ENCODE measurements around the gene PLEKHM1. TPM values are rescaled to one million over a fixed set of nuclear protein-coding genes. Genes with fewer than 3 reads are reported as not detected.
"Not testable (repeated sequence)": the region's sequence is repeated elsewhere in the genome, so short reads cannot be mapped to it uniquely, and the experiment has no call there.

The PLEKHM1 gene
- total RNA-seq: 100 to 1,000 TPM; 108 to 118 TPM
- 19.6 TPM for polyA plus RNA-seq (2013, experiment 1 of 2)
- 25.5 TPM for polyA plus RNA-seq (2013, experiment 2 of 2)
- 13.8 to 105 (median 47.3) reads per million in 172 experiments for total RNA-seq

DNA sequence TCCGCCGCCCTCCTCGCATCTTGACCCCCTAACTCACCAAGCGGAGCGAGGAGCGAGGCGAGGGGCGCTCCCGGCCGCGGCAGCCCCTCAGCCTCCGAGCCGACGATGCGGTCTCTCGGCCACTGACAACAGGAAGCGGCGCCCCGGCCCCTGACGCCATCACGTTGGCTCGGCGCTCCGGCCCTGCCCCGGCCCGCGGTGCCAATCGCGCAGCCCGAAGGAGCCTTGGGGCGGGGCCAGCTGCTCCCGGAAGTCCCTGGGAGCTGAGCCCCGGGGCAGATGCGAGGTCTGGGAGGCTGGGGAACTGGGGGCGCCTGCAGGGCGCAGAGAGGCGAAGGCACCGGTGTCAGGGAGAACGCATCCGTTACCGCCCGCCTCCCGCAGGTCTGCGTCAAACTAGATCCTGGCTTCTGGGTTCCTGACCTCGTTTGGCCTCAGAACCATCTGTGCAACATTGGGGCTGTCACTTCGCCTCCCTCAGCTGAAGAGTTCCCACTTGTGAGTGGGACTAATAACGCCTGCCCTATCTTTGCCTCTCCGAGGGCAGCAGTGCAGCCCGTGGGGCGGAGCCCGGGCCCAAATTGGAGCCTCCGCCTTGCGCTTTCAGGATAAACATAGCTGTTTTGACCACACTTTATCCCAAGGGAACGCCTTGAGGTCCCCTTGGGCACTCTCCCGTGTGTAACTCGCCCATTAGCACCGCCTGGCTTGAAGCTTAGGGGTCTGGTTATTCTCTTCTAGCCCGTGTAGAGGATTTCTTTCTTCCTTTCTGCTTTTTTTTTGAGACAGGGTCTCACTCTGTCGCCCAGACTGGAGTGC lies at the start of gene PLEKHM1:
PLEKHM1 (minus strand) TSS at position 107 of the 819 bp plus-strand sequence. CDS start 8,237 bp downstream, outside the sequence.
- H3K36me3 ChIP-seq (ENCODE audit: insufficient read depth, low read length); H3K27me3 ChIP-seq (ENCODE audit: control insufficient read depth in 1 of 2, insufficient read depth in 2 of 2, low read length in 2 of 2); H3K36me3 Mint-ChIP-seq (ENCODE audit: low read depth); intact Hi-C loops (cut with DNase I, micrococcal nuclease); H3K27me3 Mint-ChIP-seq; H3K9me3 ChIP-seq (ENCODE audit: control insufficient read depth in 1 of 2, insufficient read depth in 1 of 2, low read length in 2 of 2); H3K9me3 Mint-ChIP-seq: not testable (repeated sequence)
- Mint-ChIP-seq H3K4me1 (ENCODE audit: low read depth) (peaks cover 15% of the 10 kb centered on the region), H3K4me3 (peak within 1 kb of the TSS; percentile 91), H3K27ac (peak within 1 kb of the TSS; percentile 93)
- Histone ChIP-seq H3K27ac (ENCODE audit: low read depth in 1 of 2, low read length in 2 of 2) (peak within 1 kb of the TSS; percentile 55 to 56), H3K4me3 (ENCODE audit: low read length) (peak within 1 kb of the TSS; percentile 57), H3K4me1 (ENCODE audit: insufficient read depth, low read length) (peaks cover 18% of the 10 kb centered on the region)
- ChIA-PET CTCF (interaction anchor here (0.6 kb wide), 1 partner anchor 103 kb away, joined by 3 read pairs; no protein-coding TSS in a partner anchor), POLR2A (interaction anchor here (0.7 kb wide), 1 partner anchor 96 kb away, joined by 3 read pairs; no protein-coding TSS in a partner anchor)
- DNase-seq (peak; percentile 63 to 89 (median 80)), ATAC-seq (ENCODE audit: poor library complexity) (peak; percentile 95)

DNA sequence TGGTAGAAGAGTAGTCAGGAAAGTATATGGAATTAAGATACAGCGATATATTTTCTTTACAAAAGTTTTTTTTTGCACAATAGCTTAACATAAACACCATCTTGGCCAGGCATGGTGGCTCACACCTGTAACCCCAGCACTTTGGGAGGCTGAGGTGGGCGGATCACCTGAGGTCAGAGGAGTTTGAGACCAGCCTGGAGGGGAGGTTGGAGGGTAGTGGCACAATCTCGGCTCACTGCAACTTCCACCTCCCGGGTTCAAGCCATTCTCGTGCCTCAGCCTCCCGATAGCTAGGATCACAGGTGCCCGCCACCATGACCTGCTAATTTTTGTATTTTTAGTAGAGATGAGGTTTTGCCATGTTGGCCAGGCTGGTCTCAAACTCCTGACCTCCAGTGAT lies 47.6 kb upstream of the PLEKHM1 start:
- H3K4me1 ChIP-seq (ENCODE audit: insufficient read depth, low read length); H3K36me3 Mint-ChIP-seq (ENCODE audit: low read depth); H3K9me3 ChIP-seq (ENCODE audit: control insufficient read depth in 1 of 2, insufficient read depth in 1 of 2, low read length in 2 of 2); H3K4me3 ChIP-seq (ENCODE audit: low read length); ATAC-seq (ENCODE audit: poor library complexity); H3K27ac ChIP-seq (ENCODE audit: low read depth in 1 of 2, low read length in 2 of 2); H3K4me3 Mint-ChIP-seq; POLR2A ChIA-PET; H3K36me3 ChIP-seq (ENCODE audit: insufficient read depth, low read length); H3K27ac Mint-ChIP-seq; H3K9me3 Mint-ChIP-seq; CTCF ChIA-PET; DNase-seq; H3K4me1 Mint-ChIP-seq (ENCODE audit: low read depth); intact Hi-C loops (cut with DNase I, micrococcal nuclease); H3K27me3 Mint-ChIP-seq; H3K27me3 ChIP-seq (ENCODE audit: control insufficient read depth in 1 of 2, insufficient read depth in 2 of 2, low read length in 2 of 2): not testable (repeated sequence)

DNA sequence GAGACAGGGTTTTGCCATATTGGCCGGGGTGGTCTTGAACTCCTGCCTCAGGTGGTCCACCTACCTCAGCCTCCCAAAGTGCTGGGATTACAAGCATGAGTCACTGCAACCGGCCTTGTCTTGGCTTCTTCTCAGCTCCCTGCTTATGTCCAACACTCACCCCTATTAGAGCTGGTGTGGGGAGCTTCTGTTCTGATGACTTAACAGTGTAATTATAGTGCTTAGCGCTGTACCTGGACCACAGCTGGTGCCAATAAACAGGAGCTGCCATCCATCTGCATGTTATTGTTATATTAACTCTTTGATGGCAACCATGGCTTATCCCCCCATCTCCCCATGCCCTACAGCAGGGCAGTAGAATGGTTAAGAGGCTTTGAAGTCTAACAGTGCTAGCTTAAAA lies 15.6 kb upstream of the PLEKHM1 start:
- H3K27ac ChIP-seq (ENCODE audit: low read depth in 1 of 2, low read length in 2 of 2); H3K9me3 Mint-ChIP-seq; ATAC-seq (ENCODE audit: poor library complexity); H3K27me3 ChIP-seq (ENCODE audit: control insufficient read depth in 1 of 2, insufficient read depth in 2 of 2, low read length in 2 of 2); POLR2A ChIA-PET; intact Hi-C loops (cut with DNase I, micrococcal nuclease); H3K4me3 ChIP-seq (ENCODE audit: low read length); H3K9me3 ChIP-seq (ENCODE audit: control insufficient read depth in 1 of 2, insufficient read depth in 1 of 2, low read length in 2 of 2); CTCF ChIA-PET; DNase-seq; H3K4me1 Mint-ChIP-seq (ENCODE audit: low read depth); H3K27ac Mint-ChIP-seq; H3K4me3 Mint-ChIP-seq; H3K4me1 ChIP-seq (ENCODE audit: insufficient read depth, low read length); H3K27me3 Mint-ChIP-seq; H3K36me3 ChIP-seq (ENCODE audit: insufficient read depth, low read length): not testable (repeated sequence)
- peaks cover 20% of the 10 kb centered on the region for H3K36me3 Mint-ChIP-seq (ENCODE audit: low read depth)

DNA sequence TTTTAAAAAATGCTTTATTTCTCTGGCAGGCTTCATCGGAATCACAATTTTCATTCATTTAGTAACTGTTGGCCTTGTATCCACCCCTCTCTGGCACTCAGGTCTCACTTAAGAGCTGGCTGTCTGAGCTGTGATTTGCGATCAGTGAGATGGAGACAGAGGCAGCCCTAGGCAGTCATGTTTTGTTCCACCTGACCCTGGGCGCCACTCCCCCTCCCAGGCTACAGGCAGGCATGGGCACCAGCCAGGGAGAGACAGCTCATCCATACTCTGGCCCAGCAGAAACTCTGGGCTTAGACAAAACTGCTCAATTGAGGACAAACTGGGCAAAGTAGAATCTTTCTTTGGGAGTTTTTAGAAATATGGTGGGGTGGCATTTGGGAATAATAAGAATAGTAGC lies 14.7 kb upstream of the PLEKHM1 start:
- intact Hi-C loops (cut with DNase I, micrococcal nuclease): not testable (repeated sequence)
- H3K36me3 Mint-ChIP-seq (ENCODE audit: low read depth): peaks cover 20% of the 10 kb centered on the region

DNA sequence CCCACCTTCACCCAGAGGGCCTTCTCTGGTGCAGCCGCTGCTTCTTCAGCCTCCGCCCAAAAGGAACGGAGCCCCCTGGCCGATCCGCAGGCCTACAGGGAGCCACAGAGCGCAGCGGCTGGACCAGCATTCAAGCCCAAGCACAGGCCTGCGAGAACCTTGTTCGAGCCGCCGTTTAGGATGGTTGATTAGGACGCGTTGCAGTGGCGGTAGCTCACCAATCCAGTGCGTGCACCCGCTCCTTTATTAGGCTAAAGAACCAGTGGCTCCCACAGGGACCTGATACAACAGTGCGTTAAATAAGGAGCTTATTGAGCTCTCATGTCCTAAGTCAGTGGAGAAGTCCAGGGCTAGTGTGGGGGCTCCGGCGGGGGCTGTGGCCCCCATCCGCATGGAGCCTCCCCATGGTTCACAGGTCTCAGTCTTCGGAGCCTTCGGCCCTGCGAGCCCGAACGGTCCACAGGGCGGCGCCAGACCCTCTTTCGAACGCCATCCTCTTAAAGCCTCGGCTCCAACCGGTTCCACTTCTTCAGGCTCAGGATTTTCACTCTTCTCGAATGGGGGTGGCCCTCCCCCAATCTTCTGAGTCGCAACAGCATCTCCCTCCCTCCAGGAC lies 10.7 kb upstream of the PLEKHM1 start:
- H3K27me3 Mint-ChIP-seq; H3K27me3 ChIP-seq (ENCODE audit: control insufficient read depth in 1 of 2, insufficient read depth in 2 of 2, low read length in 2 of 2); DNase-seq; H3K4me1 Mint-ChIP-seq (ENCODE audit: low read depth); H3K4me3 ChIP-seq (ENCODE audit: low read length); H3K27ac Mint-ChIP-seq; CTCF ChIA-PET; H3K9me3 ChIP-seq (ENCODE audit: control insufficient read depth in 1 of 2, insufficient read depth in 1 of 2, low read length in 2 of 2); H3K27ac ChIP-seq (ENCODE audit: low read depth in 1 of 2, low read length in 2 of 2); H3K36me3 Mint-ChIP-seq (ENCODE audit: low read depth); H3K9me3 Mint-ChIP-seq; ATAC-seq (ENCODE audit: poor library complexity); H3K36me3 ChIP-seq (ENCODE audit: insufficient read depth, low read length); POLR2A ChIA-PET; H3K4me3 Mint-ChIP-seq; H3K4me1 ChIP-seq (ENCODE audit: insufficient read depth, low read length): not testable (repeated sequence)
- intact Hi-C loops (cut with DNase I, micrococcal nuclease): loop anchor here in 1 of 2 experiments (5.0 kb wide), 1 partner anchor 86 kb away; no protein-coding TSS in a partner anchor

More for the DNA sequence above, 14.7 kb upstream of the PLEKHM1 start:
- H3K9me3 Mint-ChIP-seq; H3K27me3 Mint-ChIP-seq; H3K4me3 ChIP-seq (ENCODE audit: low read length); H3K4me1 Mint-ChIP-seq (ENCODE audit: low read depth); CTCF ChIA-PET; H3K4me3 Mint-ChIP-seq; H3K27ac Mint-ChIP-seq; DNase-seq; H3K9me3 ChIP-seq (ENCODE audit: control insufficient read depth in 1 of 2, insufficient read depth in 1 of 2, low read length in 2 of 2); POLR2A ChIA-PET; ATAC-seq (ENCODE audit: poor library complexity); H3K36me3 ChIP-seq (ENCODE audit: insufficient read depth, low read length); H3K27me3 ChIP-seq (ENCODE audit: control insufficient read depth in 1 of 2, insufficient read depth in 2 of 2, low read length in 2 of 2); H3K4me1 ChIP-seq (ENCODE audit: insufficient read depth, low read length); H3K27ac ChIP-seq (ENCODE audit: low read depth in 1 of 2, low read length in 2 of 2): not testable (repeated sequence)

DNA sequence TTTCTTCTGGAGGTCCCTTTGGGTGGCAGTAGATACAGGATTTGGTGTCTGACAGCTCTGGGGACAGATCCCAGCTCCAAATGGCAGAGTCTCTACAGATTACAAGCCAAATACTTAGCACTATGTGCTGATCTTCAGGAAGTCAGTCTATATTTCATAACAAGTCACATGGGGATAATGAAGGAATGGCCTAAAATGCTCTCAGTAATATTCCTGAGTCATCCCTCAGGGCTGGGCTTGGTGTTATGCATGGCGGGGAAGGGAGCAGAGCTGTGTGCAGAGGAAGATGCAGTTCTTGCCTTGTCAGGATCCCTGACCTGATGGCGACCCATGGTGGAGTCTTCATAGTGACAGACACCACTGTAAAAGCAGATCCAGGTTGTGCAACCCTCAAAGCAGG lies 10.0 kb upstream of the PLEKHM1 start:
- POLR2A ChIA-PET; H3K27me3 Mint-ChIP-seq; H3K27ac Mint-ChIP-seq; H3K4me3 ChIP-seq (ENCODE audit: low read length); CTCF ChIA-PET; H3K4me1 ChIP-seq (ENCODE audit: insufficient read depth, low read length); H3K9me3 ChIP-seq (ENCODE audit: control insufficient read depth in 1 of 2, insufficient read depth in 1 of 2, low read length in 2 of 2); H3K4me3 Mint-ChIP-seq; H3K27ac ChIP-seq (ENCODE audit: low read depth in 1 of 2, low read length in 2 of 2); H3K36me3 ChIP-seq (ENCODE audit: insufficient read depth, low read length); H3K27me3 ChIP-seq (ENCODE audit: control insufficient read depth in 1 of 2, insufficient read depth in 2 of 2, low read length in 2 of 2); H3K9me3 Mint-ChIP-seq; H3K4me1 Mint-ChIP-seq (ENCODE audit: low read depth); ATAC-seq (ENCODE audit: poor library complexity); H3K36me3 Mint-ChIP-seq (ENCODE audit: low read depth): not testable (repeated sequence)
- DNase-seq: peak in 1 of 14 experiments; percentile 11
- intact Hi-C loops (cut with DNase I, micrococcal nuclease): loop anchor here in 1 of 2 experiments (5.0 kb wide), 1 partner anchor 87 kb away; no protein-coding TSS in a partner anchor

DNA sequence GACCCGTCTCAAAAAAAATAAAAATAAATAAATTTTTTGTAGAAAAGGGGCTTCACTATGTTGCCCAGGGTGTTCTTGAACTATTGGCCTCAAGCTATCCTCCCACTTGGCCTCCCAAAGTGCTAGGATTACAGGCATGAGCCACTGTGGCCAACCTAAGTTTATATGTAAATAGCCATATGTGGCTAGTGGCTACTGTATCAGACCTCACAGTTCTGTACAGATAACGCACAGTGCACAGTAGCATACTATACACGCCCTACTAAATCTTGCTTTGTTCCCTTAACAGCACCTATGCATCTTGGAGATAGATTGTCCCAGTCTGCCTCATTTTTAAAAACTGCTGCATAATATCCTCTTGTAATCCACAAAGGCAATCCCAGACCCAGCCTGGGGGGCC lies 8.7 kb upstream of the PLEKHM1 start:
- CTCF ChIA-PET; H3K27ac Mint-ChIP-seq; H3K36me3 Mint-ChIP-seq (ENCODE audit: low read depth); H3K27me3 ChIP-seq (ENCODE audit: control insufficient read depth in 1 of 2, insufficient read depth in 2 of 2, low read length in 2 of 2); H3K36me3 ChIP-seq (ENCODE audit: insufficient read depth, low read length); intact Hi-C loops (cut with DNase I, micrococcal nuclease); H3K27ac ChIP-seq (ENCODE audit: low read depth in 1 of 2, low read length in 2 of 2); POLR2A ChIA-PET; DNase-seq; ATAC-seq (ENCODE audit: poor library complexity); H3K4me1 Mint-ChIP-seq (ENCODE audit: low read depth); H3K9me3 ChIP-seq (ENCODE audit: control insufficient read depth in 1 of 2, insufficient read depth in 1 of 2, low read length in 2 of 2); H3K27me3 Mint-ChIP-seq; H3K4me3 Mint-ChIP-seq; H3K4me1 ChIP-seq (ENCODE audit: insufficient read depth, low read length); H3K9me3 Mint-ChIP-seq; H3K4me3 ChIP-seq (ENCODE audit: low read length): not testable (repeated sequence)
